Fibroblast of pulmonary artery (primary cell): Measurements from ENCODE around the gene SORCS1.

Experiments used
- DNase-seq: peaks from one replicate; pipeline ENCODE4 v3.0.0-alpha.2; 2010; ENCODE audit warnings: low read depth
- H3K4me3 ChIP-seq: replicated peaks from 2 replicates; pipeline ENCODE4 v1.5.1; 2011; ENCODE audit warnings: low read depth, mild to moderate bottlenecking, control low read depth, low read length, moderate library complexity
- TF ChIP-seq, protein P1 (sequence below): IDR thresholded peaks from 2 replicates; pipeline ENCODE4 v1.5.1; 2011; ENCODE audit warnings: mild to moderate bottlenecking, control low read depth, low read length, inconsistent platforms; ENCODE audit errors: missing control alignments

The SORCS1 gene

DNA sequence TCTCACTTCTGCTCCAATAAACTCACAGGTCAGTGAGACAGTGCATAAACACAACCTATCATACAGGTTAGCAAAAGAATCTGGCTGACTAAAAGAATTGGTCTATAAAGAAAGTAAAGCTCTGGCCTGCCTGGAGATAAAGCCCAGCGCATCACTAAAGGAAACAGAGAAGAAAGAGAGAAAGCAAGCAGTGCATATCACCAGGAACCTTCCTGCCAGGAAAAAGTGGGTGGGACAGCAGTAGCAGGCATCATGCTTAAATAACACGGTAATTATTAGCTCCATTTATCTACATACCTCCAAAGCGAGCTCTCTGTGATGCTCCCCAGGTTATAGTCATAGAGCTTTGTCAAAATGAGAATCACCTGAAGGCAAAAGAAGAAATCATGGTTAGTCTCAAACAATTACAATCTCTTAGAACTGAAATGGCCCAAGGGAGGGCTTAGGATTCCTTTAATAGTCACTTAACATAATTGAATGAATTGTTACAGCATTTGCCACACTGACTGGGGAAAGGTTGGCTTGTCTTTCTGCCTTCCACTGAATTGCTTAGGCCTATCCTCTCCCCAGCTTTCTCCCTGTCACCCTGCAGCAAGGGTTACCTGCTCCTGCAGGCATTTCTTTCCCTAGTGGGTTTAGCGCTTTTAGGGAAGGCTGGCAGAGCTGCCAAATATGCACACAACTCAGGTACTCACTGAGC lies 208.1 kb downstream of the SORCS1 start:
- TF ChIP-seq, protein P1, sequence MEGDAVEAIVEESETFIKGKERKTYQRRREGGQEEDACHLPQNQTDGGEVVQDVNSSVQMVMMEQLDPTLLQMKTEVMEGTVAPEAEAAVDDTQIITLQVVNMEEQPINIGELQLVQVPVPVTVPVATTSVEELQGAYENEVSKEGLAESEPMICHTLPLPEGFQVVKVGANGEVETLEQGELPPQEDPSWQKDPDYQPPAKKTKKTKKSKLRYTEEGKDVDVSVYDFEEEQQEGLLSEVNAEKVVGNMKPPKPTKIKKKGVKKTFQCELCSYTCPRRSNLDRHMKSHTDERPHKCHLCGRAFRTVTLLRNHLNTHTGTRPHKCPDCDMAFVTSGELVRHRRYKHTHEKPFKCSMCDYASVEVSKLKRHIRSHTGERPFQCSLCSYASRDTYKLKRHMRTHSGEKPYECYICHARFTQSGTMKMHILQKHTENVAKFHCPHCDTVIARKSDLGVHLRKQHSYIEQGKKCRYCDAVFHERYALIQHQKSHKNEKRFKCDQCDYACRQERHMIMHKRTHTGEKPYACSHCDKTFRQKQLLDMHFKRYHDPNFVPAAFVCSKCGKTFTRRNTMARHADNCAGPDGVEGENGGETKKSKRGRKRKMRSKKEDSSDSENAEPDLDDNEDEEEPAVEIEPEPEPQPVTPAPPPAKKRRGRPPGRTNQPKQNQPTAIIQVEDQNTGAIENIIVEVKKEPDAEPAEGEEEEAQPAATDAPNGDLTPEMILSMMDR = no peak
- DNase-seq = no peak
- H3K4me3 ChIP-seq = no peak overlapping the region

DNA sequence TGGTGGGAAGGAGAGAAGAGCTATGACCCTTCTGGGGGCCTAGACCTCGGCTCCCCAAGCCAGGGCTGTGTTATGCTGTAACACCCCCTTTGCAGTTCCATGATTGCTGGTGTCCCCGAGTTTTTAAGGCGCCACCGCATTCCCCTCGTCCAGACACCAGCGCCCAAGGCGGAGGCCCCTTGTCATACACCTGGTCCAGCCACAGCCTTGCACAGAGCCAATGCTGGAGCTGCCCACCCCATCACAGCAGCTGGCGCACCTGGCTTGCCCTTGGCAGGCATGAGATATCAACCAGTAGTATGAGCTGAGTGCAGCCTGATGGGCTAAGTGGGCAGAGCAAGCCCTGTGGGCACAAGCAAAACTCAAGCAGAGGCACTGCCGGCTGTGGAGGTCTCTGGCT lies 209.4 kb downstream of the SORCS1 start:
- H3K4me3 ChIP-seq = no peak overlapping the region
- no peak for DNase-seq
- TF ChIP-seq, protein P1 = no peak

DNA sequence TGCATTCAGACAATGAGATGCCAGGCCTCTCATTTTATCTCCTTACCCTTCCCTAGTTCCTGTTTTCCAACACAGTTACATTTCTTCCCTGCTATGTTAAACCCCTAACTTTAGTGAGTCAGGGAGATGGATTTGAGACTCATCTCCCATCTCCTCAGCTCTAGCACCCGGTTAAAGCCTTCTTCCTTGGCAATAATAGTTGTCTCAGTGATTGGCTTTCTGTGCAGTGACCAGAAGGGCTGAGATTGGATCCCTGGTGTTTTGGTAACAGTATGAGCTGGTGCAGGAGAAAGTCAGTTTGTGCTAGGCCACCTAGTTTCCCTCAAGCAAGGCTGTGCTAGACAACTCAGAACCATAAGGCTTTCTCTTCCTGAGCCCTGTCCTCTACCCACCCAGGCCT lies 212.5 kb downstream of the SORCS1 start:
- DNase-seq = no peak
- H3K4me3 ChIP-seq = no peak overlapping the region
- TF ChIP-seq, protein P1 = no peak

DNA sequence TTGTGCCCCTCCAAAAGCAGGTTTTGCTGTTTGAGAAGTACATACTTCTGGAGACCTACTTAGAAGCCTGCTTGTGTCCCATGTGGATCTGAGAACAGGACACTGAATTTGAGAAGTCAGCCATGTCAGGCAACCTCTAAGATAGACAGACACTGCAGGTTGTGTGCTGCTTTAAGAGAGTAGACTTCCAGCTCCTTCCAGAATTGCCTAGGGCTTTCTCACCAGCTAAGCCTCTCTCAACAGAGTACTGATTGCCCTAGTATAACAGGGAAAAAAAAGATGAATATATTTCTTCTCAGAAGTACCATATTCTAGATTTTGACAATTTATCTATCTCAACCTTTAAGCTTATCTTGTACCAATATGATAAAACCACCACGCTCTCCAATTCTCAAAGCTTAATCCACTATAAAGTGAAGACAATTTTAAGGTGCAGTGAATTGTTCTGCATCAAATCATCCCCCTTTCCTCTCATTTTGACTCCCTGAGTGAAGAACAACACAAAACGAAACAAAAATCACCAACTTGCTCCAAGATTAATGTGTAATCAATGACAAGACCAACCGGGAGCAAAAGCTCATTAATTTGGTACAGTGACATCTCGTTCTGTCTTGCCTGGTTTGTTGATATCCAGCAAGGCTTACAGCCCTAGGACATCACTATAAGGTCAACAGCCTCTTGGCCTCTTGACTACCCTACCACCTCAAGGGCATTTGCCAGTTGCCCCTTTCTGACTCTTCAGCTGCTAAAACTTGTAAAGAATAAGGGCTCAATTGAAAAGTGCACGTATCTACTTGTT lies 214.6 kb downstream of the SORCS1 start:
- TF ChIP-seq, protein P1 = no peak
- H3K4me3 ChIP-seq = no peak overlapping the region
- DNase-seq = no peak

DNA sequence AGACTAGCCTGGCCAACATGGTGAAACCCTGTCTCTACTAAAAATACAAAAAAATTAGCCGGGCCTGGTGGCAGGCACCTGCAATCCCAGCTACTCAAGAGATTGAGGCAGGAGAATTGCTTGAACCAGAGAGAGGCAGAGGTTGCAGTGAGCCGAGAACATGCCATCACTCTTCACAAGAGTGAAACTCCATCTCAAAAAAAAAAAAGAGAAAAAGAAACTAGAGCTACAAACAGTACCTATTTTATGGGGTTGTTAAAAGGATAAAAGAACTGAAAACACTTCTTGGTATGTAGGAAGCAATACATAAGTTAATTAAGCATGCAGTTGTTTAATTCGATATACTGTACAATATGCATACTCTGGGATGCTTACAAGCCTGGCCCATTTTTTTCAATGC lies 216.9 kb downstream of the SORCS1 start:
- no peak for DNase-seq
- H3K4me3 ChIP-seq = no peak overlapping the region
- TF ChIP-seq, protein P1 = no peak

DNA sequence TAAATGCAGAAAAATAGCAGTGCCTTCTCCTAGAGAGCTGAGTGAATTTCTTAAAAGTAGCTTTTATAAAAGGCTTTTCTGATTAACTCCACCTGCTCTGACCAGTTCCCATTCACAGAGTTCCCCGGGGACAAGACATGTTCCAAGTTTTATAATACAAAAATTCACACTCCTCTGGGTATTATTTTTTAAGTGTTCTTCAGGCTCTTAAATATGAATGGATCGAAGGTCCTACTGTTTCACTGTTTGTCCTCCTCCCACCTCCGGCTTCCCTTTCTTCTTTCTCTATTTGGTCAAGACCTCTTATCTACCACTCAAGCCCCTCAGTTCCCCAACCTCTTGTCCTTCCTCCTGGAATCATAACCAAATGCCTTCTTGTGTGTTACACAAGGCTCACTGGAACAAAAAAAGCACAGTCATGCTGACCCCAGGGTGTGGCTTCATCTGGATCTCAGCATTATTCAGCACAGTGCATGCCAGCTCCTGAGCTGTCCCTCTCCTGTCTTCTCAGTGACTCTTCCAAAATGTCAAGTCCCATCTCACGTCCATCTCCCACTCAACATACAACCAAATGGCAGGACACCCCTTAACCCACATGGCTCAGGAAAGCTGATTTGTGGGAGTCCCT lies 222.4 kb downstream of the SORCS1 start:
- H3K4me3 ChIP-seq = no peak overlapping the region
- TF ChIP-seq, protein P1 = no peak
- no peak for DNase-seq
